Psoas muscle (tissue), 8 donors: ENCODE results near the gene EYA2. TPM values are rescaled to one million over a fixed set of nuclear protein-coding genes. Genes with fewer than 3 reads are reported as not detected.

Experiments
- ATAC-seq, 4 donors: fragments of 200-7000 bp; cut with Tn5 transposase; one replicate each; pipeline ENCODE4 v1.9.1; 2020; ENCODE audit warnings: moderate library complexity in 3 of 4, mild to moderate bottlenecking in 2 of 4
- DNase-seq, 2 donors: peaks; one replicate each; pipeline ENCODE4 v3.0.0-alpha.2; 2020
- H3K27ac ChIP-seq: fragments of 200-600 bp; one replicate; pipeline ENCODE4 v1.8.0; 2022
- H3K27me3 ChIP-seq, 3 donors: fragments of 200-600 bp in 1 of 3; one replicate each; pipeline versions ENCODE4 v1.6.1 to v1.8.0; 2013 to 2022; ENCODE audit warnings: low read length in 2 of 3, mild to moderate bottlenecking in 2 of 3, moderate library complexity in 1 of 3; ENCODE audit not compliant: insufficient read depth in 3 of 3
- H3K36me3 ChIP-seq, 2 donors: fragments of 200-600 bp in 1 of 2; one replicate each; pipeline versions ENCODE4 v1.6.1 to v1.8.0; 2013 to 2022; ENCODE audit warnings: low read depth in 1 of 2, mild to moderate bottlenecking in 1 of 2, moderate library complexity in 1 of 2; ENCODE audit not compliant: insufficient read depth in 1 of 2
- H3K4me1 ChIP-seq: fragments of 200-600 bp; one replicate; pipeline ENCODE4 v1.8.0; 2022
- H3K4me3 ChIP-seq: fragments of 200-600 bp; one replicate; pipeline ENCODE4 v1.8.0; 2022; ENCODE audit warnings: mild to moderate bottlenecking
- H3K9me3 ChIP-seq: fragments of 200-600 bp; one replicate; pipeline ENCODE4 v1.8.0; 2022
- WGBS, 3 donors: extraction: QIAGEN DNeasy Blood & Tissue Kit; methylation state at CpG; one replicate each; pipeline versions ENCODE4 v1.1.6 to v1.1.7; 2013; 5-methylcytosine and 5-hydroxymethylcytosine counted together
- intact Hi-C, 2 donors: fragments of 100-400 bp; cut with DNase I; formaldehyde crosslinking; loops; one replicate each; pipeline versions ENCODE4 v1.11.0 to v1.14.2; 2022
- polyA plus RNA-seq, 3 donors: library from polyadenylated mRNA; stranded (reverse); fragments of 200-250 nt; gene quantifications; one replicate each; pipeline ENCODE4 v1.2.3, GENCODE V29; 2013
- total RNA-seq, 4 donors: library from RNA; stranded (reverse); fragmentation: NEBNext Ultra II Directional in 2 of 4; extraction: Animal tissue kit (Norgen Biotek cat#: 25700) in 2 of 4; gene quantifications; one replicate each; pipeline versions ENCODE4 v1.2.1 to v1.2.4, GENCODE V29; 2021 to 2023
- TF ChIP-seq, protein P1 (sequence below): fragments of 200-600 bp; IDR thresholded peaks from one replicate; pipeline ENCODE4 v1.8.0; 2022; ENCODE audit warnings: antibody characterized with exemption
- donor health status: healthy with polysubstance abuse.
- donor health status: DM: no; HTN: no; CAD: no; lungs with moderate emphysema.
- donor health status: Bipolar disorder and iron deficiency.
- donor health status: healthy.
- donor health status: DM: yes; HTN: yes; CAD: no.
- donor health status: DM: no; HTN: no; CAD: no.
- donor health status: DM: no; HTN: no; CAD: no.
- donor health status: DM: yes; HTN: yes; CAD: no.

EYA2 gene
- total and polyA plus RNA-seq, 7 donors = 0.72 to 4.0 (median 2.0) TPM

DNA sequence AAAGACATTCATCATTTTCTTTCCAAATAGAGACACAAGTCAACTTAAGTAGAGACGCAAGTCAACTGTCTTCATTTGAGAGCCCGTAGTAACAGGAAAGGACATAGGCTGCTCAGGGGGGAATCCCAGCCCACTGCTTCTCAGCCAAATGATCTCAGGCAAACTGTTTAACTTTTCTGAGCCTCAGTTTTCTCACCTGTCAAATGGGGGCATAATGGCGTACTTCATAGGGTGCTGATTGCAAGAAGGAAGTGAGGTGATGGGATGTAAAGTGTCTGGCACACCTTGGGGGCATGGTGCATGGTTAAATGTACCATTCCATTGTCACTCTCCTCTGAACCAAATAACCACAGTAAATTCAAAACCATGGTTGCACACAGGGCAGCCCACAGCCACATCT lies 96.5 kb downstream of the EYA2 start:
- Histone ChIP-seq H3K4me1 (no peaks in the 10 kb centered on the region), H3K4me3 (no peak overlapping the region), H3K27me3 (peaks cover 0 to 5% (median 0%) of the 10 kb centered on the region in 3 donors), H3K36me3 (no peaks in the 10 kb centered on the region), H3K27ac (no peak overlapping the region), H3K9me3 (no peaks in the 10 kb centered on the region)
- intact Hi-C loops = no loop called here
- WGBS, 3 donors = 93 to 95% (median 94%) methylated on average over 3 of the region's 3 CpGs
- ATAC-seq (no peak), DNase-seq (no peak)
- TF ChIP-seq, protein P1, sequence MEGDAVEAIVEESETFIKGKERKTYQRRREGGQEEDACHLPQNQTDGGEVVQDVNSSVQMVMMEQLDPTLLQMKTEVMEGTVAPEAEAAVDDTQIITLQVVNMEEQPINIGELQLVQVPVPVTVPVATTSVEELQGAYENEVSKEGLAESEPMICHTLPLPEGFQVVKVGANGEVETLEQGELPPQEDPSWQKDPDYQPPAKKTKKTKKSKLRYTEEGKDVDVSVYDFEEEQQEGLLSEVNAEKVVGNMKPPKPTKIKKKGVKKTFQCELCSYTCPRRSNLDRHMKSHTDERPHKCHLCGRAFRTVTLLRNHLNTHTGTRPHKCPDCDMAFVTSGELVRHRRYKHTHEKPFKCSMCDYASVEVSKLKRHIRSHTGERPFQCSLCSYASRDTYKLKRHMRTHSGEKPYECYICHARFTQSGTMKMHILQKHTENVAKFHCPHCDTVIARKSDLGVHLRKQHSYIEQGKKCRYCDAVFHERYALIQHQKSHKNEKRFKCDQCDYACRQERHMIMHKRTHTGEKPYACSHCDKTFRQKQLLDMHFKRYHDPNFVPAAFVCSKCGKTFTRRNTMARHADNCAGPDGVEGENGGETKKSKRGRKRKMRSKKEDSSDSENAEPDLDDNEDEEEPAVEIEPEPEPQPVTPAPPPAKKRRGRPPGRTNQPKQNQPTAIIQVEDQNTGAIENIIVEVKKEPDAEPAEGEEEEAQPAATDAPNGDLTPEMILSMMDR = no peak

DNA sequence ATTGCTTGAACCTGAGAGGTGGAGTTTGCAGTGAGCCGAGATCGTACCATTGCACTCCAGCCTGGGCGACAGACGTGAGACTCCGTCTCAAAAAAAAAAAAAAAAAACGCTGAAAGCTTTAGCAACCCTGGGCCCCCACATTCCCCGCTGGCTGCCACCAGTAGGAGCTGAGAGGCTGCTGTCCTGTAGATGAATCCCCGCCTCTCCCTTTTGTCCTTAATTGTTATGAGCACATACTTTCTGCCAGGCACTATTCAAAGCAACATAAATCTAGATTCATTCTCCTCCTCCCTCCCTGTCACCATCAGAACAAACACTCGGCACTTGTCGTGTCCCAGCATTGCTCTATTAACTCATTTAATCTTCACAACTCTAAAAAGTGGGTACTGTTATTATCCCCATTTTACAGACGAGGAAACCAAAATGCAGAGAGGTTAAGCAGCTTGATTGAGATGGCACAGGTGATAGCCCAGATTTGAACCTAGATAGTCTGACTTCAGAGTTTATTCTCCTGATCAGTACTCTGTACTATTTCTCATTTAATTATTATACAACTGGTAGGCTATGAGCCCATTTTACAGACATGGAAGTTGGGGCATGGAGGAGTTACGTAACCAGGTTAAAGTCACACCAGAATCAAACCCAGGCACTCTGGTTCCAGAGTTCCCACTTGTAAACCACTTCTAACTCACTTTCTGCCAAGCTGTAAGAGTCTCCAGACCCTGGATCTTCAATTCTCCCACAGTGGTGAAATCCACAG lies 97.4 kb downstream of the EYA2 start:
- 86 to 87% (median 86%) methylated on average over 8 to 12 of the region's 12 CpGs for WGBS, 3 donors
- Histone ChIP-seq H3K27me3 (peaks cover 0 to 5% (median 0%) of the 10 kb centered on the region in 3 donors), H3K27ac (no peak overlapping the region)

DNA sequence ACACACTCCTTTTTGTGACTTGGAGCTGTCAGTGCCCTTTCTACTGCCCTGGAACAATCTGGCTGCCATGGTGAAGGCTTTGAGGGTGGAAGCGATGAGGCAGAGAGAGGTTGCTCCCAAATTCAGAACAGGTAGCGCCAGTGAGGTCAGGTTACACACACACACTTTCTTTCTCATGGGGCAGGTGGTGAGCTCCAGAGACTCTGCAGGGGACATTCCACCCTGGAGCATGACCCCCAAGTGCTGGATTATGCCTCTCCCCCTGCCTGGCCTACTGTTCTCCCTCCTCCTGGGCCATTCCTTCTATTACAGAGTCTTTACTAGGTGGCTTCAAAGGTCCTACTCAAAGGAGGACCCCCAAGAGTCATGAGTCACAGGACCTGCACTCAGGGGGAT lies 98.0 kb downstream of the EYA2 start:
- ATAC-seq (no peak), DNase-seq (no peak)
- Histone ChIP-seq H3K36me3 (no peaks in the 10 kb centered on the region), H3K4me3 (no peak overlapping the region), H3K9me3 (no peaks in the 10 kb centered on the region), H3K4me1 (no peaks in the 10 kb centered on the region), H3K27me3 (peaks cover 0 to 5% (median 0%) of the 10 kb centered on the region in 3 donors), H3K27ac (no peak overlapping the region)
- intact Hi-C loops = no loop called here
- TF ChIP-seq, protein P1 = no peak
- 88 to 98% (median 88%) methylated on average over 2 of the region's 2 CpGs for WGBS, 3 donors

More for the DNA sequence above, 97.4 kb downstream of the EYA2 start:
- DNase-seq (no peak), ATAC-seq (no peak)
- H3K36me3 ChIP-seq = no peaks in the 10 kb centered on the region
- no peaks in the 10 kb centered on the region for H3K4me1 ChIP-seq
- H3K4me3 ChIP-seq = no peak overlapping the region
- intact Hi-C loops = no loop called here
- TF ChIP-seq, protein P1 = no peak
- no peaks in the 10 kb centered on the region for H3K9me3 ChIP-seq

DNA sequence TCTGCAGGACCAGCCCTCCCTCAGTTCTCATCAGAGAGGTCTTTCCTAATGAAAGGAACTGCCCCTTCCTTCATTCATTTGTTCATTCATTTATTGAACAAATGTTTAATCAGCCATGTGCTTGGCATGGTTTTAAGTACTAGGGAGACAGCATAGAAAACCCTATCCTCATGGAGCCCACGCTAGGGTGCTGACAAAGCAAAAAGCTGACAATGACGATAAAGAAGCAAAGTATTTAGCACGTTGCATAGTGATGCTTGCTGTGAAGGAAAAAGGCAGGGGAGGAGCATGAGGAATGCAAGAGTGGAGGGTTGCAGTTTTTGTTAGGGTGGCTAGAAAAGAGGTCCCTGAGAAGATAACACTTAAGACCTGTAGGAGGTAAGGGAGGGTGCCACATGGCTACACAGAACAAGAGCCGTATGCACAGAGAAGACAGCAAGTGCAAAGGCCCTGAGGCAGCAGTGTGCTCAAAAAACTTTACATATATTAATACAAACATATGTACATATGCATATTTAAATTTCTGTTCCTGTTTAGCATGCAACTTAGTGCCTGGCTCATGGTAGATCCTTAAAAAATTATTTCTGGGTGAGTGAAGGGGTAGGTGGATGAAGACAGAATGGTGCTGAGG lies 98.9 kb downstream of the EYA2 start:
- H3K27me3 ChIP-seq = peaks cover 0 to 5% (median 0%) of the 10 kb centered on the region in 3 donors
- H3K27ac ChIP-seq = no peak overlapping the region
- WGBS, 3 donors = 79 to 89% (median 83%) methylated on average over 4 of the region's 4 CpGs
- H3K9me3 ChIP-seq = no peaks in the 10 kb centered on the region
- no peaks in the 10 kb centered on the region for H3K4me1 ChIP-seq
- no peak for ATAC-seq
- TF ChIP-seq, protein P1 = no peak
- no peaks in the 10 kb centered on the region for H3K36me3 ChIP-seq
- no peak overlapping the region for H3K4me3 ChIP-seq
- intact Hi-C loops = no loop called here
- no peak for DNase-seq
